ENCODE results near the gene TRPM2.

- TF ChIP-seq CEBPB (IDR thresholded peaks at IDR 0.05; ENCODE audit: borderline replicate concordance in 1 of 2, low read depth in 2 of 2, low read length in 2 of 2) (no peak), CTCF (IDR thresholded peaks at IDR 0.05 in 2 of 3, conservative IDR thresholded peaks at IDR 0.05 in 1 of 3; ENCODE audit: control insufficient read depth in 2 of 3, extremely low read depth in 1 of 3, insufficient read depth in 1 of 3, low read depth in 3 of 3, low read length in 3 of 3) (no peak), POLR2A (IDR thresholded peaks at IDR 0.05; ENCODE audit: low read depth, low read length) (no peak), JUNB (IDR thresholded peaks at IDR 0.05) (no peak), RAD21 (IDR thresholded peaks at IDR 0.05; ENCODE audit: insufficient read depth, low read depth, low read length) (no peak), EP300 (IDR thresholded peaks at IDR 0.05; ENCODE audit: borderline replicate concordance in 1 of 2, control insufficient read depth in 1 of 2, low read depth in 2 of 2, low read length in 2 of 2) (no peak), PRDM15 (CRISPR knock-in tag; IDR thresholded peaks at IDR 0.05) (no peak), FOS (IDR thresholded peaks at IDR 0.05; ENCODE audit: borderline replicate concordance, extremely low read depth, insufficient read length) (no peak), NFYB (IDR thresholded peaks at IDR 0.05; ENCODE audit: insufficient read depth, low read depth, low read length) (no peak), RELA (IDR thresholded peaks at IDR 0.05; ENCODE audit: borderline replicate concordance, partially characterized antibody) (no peak), LARP7 (IDR thresholded peaks at IDR 0.05) (no peak), TCF12 (IDR thresholded peaks at IDR 0.05; ENCODE audit: low read depth, low read length) (no peak)
Measured at GRCh38 chr21:44445145-44445812, 91.9 kb downstream of the TRPM2 start.
